SK-N-SH treated with all-trans-retinoic acid at 6 μM for 48 hours (cell line): Measurements from ENCODE around the gene ABCA3.
A peak's percentile ranks its signal among the peaks of the same experiment; 100 is the strongest.

Source experiments
- ATAC-seq: fragments of 200-7000 bp; cut with Tn5 transposase; 3 replicates; pipeline ENCODE4 v1.9.1; 2020; ENCODE audit warnings: mild to moderate bottlenecking, moderate library complexity
- ARNTL ChIP-seq: fragments of 450-650 bp; formaldehyde crosslinking; IDR thresholded peaks from 2 replicates; pipeline ENCODE4 v1.5.0; 2020; ENCODE audit warnings: low read depth, mild to moderate bottlenecking, moderate library complexity, borderline replicate concordance
- BACH2 ChIP-seq: fragments of 250-450 bp; sonication (Bioruptor Pico); IDR thresholded peaks from 2 replicates; pipeline ENCODE4 v1.9.0; 2021; ENCODE audit warnings: mild to moderate bottlenecking, borderline replicate concordance
- CSDC2 ChIP-seq: fragments of 250-450 bp; sonication (Bioruptor Pico); IDR thresholded peaks from 2 replicates; pipeline ENCODE4 v1.5.0; 2020; ENCODE audit warnings: mild to moderate bottlenecking, moderate library complexity
- ESRRG ChIP-seq: fragments of 250-450 bp; sonication (Bioruptor Pico); IDR thresholded peaks from 2 replicates; pipeline ENCODE4 v1.6.1; 2021; ENCODE audit warnings: mild to moderate bottlenecking
- GLIS3 ChIP-seq: fragments of 250-450 bp; sonication (Bioruptor Pico); IDR thresholded peaks from 2 replicates; pipeline ENCODE4 v1.5.0; 2020; ENCODE audit warnings: mild to moderate bottlenecking, moderate library complexity
- ISL1 ChIP-seq: fragments of 250-450 bp; sonication (Bioruptor Pico); IDR thresholded peaks from 2 replicates; pipeline ENCODE4 v2.1.2; 2022; ENCODE audit warnings: mild to moderate bottlenecking, moderate library complexity
- OSR1 ChIP-seq: fragments of 250-450 bp; sonication (Bioruptor Pico); IDR thresholded peaks from 2 replicates; pipeline ENCODE4 v1.8.0; 2022; ENCODE audit warnings: moderate library complexity, mild to moderate bottlenecking, inconsistent platforms
- PPARA ChIP-seq: fragments of 250-450 bp; sonication (Bioruptor Pico); IDR thresholded peaks from 2 replicates; pipeline ENCODE4 v1.5.0; 2020; ENCODE audit warnings: mild to moderate bottlenecking, borderline replicate concordance
- RARB ChIP-seq: fragments of 250-450 bp; sonication (Bioruptor Pico); IDR thresholded peaks from 2 replicates; pipeline ENCODE4 v1.8.0; 2021; ENCODE audit warnings: mild to moderate bottlenecking, moderate library complexity
- SNAI2 ChIP-seq: fragments of 250-450 bp; sonication (Bioruptor Pico); IDR thresholded peaks from 2 replicates; pipeline ENCODE4 v1.5.0; 2020; ENCODE audit warnings: mild to moderate bottlenecking, moderate library complexity
- TCF4 ChIP-seq: fragments of 250-450 bp; sonication (Bioruptor Pico); IDR thresholded peaks from 2 replicates; pipeline ENCODE4 v1.8.0; 2021; ENCODE audit warnings: mild to moderate bottlenecking, moderate library complexity, borderline replicate concordance
- TOX ChIP-seq: fragments of 250-450 bp; sonication (Bioruptor Pico); IDR thresholded peaks from 2 replicates; pipeline ENCODE4 v1.8.0; 2021; ENCODE audit warnings: mild to moderate bottlenecking, moderate library complexity, borderline replicate concordance
- ZC3H10 ChIP-seq: fragments of 250-450 bp; sonication (Bioruptor Pico); IDR thresholded peaks from 2 replicates; pipeline ENCODE4 v1.5.1; 2021; ENCODE audit warnings: mild to moderate bottlenecking, moderate library complexity
- ZFP3 ChIP-seq: fragments of 250-450 bp; sonication (Bioruptor Pico); IDR thresholded peaks from 2 replicates; pipeline ENCODE4 v1.5.0; 2020; ENCODE audit warnings: mild to moderate bottlenecking, moderate library complexity
- ZFP30 ChIP-seq: fragments of 450-650 bp; formaldehyde crosslinking; IDR thresholded peaks from 2 replicates; pipeline ENCODE4 v1.5.0; 2022; ENCODE audit warnings: mild to moderate bottlenecking, moderate library complexity
- ZNF565 ChIP-seq: fragments of 450-650 bp; formaldehyde crosslinking; conservative IDR thresholded peaks from 2 replicates; pipeline ENCODE4 v1.5.0; 2020; ENCODE audit warnings: low read depth, mild to moderate bottlenecking, moderate library complexity
- ZNF8 ChIP-seq: fragments of 450-650 bp; formaldehyde crosslinking; IDR thresholded peaks from 2 replicates; pipeline ENCODE4 v1.5.0; 2020; ENCODE audit warnings: mild to moderate bottlenecking, moderate library complexity
- TF ChIP-seq, protein P1 (sequence below): fragments of 250-450 bp; sonication (Bioruptor Pico); IDR thresholded peaks from 2 replicates; pipeline ENCODE4 v1.8.0; 2020; ENCODE audit warnings: mild to moderate bottlenecking, moderate library complexity, borderline replicate concordance
- TF ChIP-seq, protein P2 (sequence below): fragments of 250-450 bp; sonication (Bioruptor Pico); IDR thresholded peaks from 2 replicates; pipeline ENCODE4 v1.5.1; 2021; ENCODE audit warnings: mild to moderate bottlenecking, moderate library complexity
- TF ChIP-seq, protein P3 (sequence below): fragments of 250-450 bp; sonication (Bioruptor Pico); IDR thresholded peaks from 2 replicates; pipeline ENCODE4 v1.5.1; 2020; ENCODE audit warnings: low read depth, mild to moderate bottlenecking, moderate library complexity
- TF ChIP-seq, protein P4 (sequence below): fragments of 250-450 bp; sonication (Bioruptor Pico); IDR thresholded peaks from 2 replicates; pipeline ENCODE4 v1.8.0; 2021; ENCODE audit warnings: low read depth, mild to moderate bottlenecking, moderate library complexity, borderline replicate concordance

Gene ABCA3

DNA sequence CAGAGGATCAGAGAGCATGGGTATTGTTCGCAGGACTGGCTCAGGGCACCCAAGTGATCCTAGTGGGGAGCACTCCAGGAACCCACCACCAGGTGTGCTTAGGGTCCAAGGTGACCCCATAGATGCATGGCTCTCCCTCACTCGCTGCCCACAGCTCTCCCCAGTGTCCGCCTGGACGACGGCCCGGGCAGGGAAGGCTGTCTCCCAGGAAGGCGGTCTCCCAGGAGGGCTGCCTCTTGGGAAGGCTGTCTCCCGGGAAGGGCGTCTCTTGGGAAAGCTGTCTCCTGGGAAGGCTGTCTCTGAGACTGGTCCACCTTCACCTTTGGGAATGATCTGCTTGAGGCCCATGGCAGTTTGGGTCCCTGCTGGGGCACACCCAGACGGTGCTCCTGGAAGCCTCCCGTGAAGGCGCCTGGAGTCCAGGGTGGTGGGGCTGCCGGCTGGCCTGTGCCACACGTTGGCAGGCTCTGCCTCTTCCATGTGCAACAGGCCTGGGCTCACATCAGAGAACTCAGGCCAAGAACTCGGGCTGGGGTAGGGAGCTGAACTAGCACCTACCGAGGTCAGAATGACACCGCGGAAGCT, 94.1 kb downstream of the ABCA3 start:
- TF ChIP-seq RARB (CRISPR knock-in tag) (no peak), ISL1 (no peak), ZC3H10 (CRISPR knock-in tag) (no peak), GLIS3 (CRISPR knock-in tag) (no peak), PPARA (CRISPR knock-in tag) (no peak)
- TF ChIP-seq, protein P1, sequence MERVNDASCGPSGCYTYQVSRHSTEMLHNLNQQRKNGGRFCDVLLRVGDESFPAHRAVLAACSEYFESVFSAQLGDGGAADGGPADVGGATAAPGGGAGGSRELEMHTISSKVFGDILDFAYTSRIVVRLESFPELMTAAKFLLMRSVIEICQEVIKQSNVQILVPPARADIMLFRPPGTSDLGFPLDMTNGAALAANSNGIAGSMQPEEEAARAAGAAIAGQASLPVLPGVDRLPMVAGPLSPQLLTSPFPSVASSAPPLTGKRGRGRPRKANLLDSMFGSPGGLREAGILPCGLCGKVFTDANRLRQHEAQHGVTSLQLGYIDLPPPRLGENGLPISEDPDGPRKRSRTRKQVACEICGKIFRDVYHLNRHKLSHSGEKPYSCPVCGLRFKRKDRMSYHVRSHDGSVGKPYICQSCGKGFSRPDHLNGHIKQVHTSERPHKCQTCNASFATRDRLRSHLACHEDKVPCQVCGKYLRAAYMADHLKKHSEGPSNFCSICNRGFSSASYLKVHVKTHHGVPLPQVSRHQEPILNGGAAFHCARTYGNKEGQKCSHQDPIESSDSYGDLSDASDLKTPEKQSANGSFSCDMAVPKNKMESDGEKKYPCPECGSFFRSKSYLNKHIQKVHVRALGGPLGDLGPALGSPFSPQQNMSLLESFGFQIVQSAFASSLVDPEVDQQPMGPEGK (CRISPR knock-in tag), result no peak
- no peak for ATAC-seq

DNA sequence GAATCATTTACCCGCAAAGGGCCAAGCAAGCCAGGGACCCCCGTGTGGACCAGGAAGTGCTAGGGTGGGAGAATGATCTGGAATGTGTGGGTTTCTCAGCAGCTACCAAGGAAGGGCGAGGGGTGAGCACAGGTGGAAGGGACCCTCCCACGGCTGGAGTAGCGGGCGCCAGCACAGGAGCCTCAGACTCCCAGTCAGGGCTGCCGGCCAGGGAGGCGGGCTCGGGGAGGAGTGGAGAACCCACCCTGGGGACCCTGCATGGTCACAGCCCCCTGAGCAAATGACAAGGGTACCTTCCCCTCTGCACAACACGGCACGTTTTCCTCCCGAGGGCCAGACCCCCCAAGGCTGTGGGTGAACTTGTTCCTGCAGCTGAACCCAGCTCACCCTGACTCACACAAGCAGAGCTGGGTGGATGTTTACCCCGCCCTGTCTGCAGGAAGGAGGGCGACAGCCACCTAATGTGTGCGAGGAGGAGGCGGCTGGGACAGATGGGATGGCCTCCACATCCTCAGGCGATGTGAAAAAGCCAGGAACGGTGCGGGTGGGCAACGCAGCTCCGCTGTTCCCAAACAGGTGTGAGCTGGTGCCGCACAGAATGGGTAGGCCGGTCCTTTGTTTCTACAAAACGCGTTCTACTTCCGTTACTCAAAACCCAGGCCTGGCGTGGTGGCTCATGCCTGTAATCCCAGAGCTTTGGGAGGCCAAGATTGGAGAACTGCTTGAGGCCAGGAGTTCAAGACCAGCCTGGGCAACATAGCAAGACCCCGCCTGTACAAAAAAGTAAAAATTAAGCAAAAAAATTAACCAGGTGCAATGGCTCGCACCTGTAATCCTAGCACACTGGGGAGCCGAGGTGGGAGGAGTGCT, 95.4 kb downstream of the ABCA3 start:
- no peak for ATAC-seq
- TF ChIP-seq ESRRG (CRISPR knock-in tag), result no peak
- TF ChIP-seq PPARA (CRISPR knock-in tag), result no peak
- no peak for TF ChIP-seq ZNF8
- TF ChIP-seq, protein P2, sequence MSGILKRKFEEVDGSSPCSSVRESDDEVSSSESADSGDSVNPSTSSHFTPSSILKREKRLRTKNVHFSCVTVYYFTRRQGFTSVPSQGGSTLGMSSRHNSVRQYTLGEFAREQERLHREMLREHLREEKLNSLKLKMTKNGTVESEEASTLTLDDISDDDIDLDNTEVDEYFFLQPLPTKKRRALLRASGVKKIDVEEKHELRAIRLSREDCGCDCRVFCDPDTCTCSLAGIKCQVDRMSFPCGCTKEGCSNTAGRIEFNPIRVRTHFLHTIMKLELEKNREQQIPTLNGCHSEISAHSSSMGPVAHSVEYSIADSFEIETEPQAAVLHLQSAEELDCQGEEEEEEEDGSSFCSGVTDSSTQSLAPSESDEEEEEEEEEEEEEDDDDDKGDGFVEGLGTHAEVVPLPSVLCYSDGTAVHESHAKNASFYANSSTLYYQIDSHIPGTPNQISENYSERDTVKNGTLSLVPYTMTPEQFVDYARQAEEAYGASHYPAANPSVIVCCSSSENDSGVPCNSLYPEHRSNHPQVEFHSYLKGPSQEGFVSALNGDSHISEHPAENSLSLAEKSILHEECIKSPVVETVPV (CRISPR knock-in tag), result no peak
- TF ChIP-seq ZC3H10 (CRISPR knock-in tag), result no peak
- TF ChIP-seq ZFP30 (CRISPR knock-in tag), result no peak
- no peak for TF ChIP-seq RARB (CRISPR knock-in tag)
- TF ChIP-seq ARNTL (CRISPR knock-in tag), result no peak
- TF ChIP-seq, protein P1 (CRISPR knock-in tag), result no peak
- no peak for TF ChIP-seq GLIS3 (CRISPR knock-in tag)
- TF ChIP-seq, all 23 proteins: peak for 0

DNA sequence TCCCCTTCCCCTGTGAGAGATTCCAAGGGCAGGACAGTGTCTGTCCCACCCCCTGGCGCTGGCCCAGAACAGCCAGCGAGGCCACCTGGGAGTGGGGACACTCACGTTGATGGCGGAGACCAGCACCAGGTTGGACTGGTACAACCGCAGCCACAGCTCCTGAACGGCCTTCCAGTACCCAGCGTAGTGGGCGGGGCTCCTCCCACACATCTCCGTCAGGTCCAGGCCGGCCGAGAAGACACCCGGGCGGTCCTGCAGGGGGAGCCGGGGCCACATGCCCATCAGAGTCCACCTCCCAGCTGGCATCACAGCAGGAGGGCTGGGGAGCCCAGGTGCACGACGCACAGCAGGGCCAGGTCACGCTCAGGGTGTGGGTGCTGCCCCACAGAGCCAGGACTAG, 96.2 kb downstream of the ABCA3 start:
- TF ChIP-seq ZFP30 (CRISPR knock-in tag), result no peak

DNA sequence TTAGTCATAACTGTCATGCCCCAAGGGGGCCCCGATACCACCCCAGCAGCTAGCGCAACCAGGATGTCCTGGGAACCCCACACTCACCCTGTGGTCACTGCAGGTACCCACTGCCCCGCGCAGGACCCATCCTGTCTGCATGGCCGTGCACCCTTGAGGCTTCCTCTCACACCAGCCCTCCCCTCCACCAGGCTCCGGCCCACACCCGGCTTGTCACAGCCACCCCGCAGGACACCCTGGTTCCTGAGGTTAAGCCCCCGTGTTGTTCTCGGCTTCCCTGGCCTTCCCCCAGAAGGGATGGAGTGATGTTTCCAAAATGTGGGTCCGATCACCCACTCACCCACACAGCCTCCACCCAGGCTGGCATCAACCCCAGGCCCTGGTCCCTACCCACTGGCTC, 96.7 kb downstream of the ABCA3 start:
- no peak for ATAC-seq

More for the DNA sequence above, 96.2 kb downstream of the ABCA3 start:
- peak; percentile 22 for ATAC-seq

More for the DNA sequence above, 96.7 kb downstream of the ABCA3 start:
- TF ChIP-seq ZNF565 (CRISPR knock-in tag) (no peak), ZFP3 (CRISPR knock-in tag) (no peak), ZC3H10 (CRISPR knock-in tag) (no peak), GLIS3 (CRISPR knock-in tag) (no peak), OSR1 (no peak), RARB (CRISPR knock-in tag) (no peak), CSDC2 (CRISPR knock-in tag) (no peak), SNAI2 (CRISPR knock-in tag) (no peak), TCF4 (CRISPR knock-in tag) (no peak), BACH2 (CRISPR knock-in tag) (no peak), ZNF8 (no peak), PPARA (CRISPR knock-in tag) (no peak), ARNTL (CRISPR knock-in tag) (no peak), TOX (CRISPR knock-in tag) (no peak), ISL1 (no peak)
- TF ChIP-seq, protein P3, sequence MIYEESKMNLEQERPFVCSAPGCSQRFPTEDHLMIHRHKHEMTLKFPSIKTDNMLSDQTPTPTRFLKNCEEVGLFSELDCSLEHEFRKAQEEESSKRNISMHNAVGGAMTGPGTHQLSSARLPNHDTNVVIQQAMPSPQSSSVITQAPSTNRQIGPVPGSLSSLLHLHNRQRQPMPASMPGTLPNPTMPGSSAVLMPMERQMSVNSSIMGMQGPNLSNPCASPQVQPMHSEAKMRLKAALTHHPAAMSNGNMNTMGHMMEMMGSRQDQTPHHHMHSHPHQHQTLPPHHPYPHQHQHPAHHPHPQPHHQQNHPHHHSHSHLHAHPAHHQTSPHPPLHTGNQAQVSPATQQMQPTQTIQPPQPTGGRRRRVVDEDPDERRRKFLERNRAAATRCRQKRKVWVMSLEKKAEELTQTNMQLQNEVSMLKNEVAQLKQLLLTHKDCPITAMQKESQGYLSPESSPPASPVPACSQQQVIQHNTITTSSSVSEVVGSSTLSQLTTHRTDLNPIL, result no peak
- TF ChIP-seq, protein P4, sequence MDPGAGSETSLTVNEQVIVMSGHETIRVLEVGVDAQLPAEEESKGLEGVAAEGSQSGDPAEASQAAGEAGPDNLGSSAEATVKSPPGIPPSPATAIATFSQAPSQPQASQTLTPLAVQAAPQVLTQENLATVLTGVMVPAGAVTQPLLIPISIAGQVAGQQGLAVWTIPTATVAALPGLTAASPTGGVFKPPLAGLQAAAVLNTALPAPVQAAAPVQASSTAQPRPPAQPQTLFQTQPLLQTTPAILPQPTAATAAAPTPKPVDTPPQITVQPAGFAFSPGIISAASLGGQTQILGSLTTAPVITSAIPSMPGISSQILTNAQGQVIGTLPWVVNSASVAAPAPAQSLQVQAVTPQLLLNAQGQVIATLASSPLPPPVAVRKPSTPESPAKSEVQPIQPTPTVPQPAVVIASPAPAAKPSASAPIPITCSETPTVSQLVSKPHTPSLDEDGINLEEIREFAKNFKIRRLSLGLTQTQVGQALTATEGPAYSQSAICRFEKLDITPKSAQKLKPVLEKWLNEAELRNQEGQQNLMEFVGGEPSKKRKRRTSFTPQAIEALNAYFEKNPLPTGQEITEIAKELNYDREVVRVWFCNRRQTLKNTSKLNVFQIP (CRISPR knock-in tag), result no peak
- TF ChIP-seq, protein P2 (CRISPR knock-in tag), result no peak
- TF ChIP-seq, protein P1 (CRISPR knock-in tag), result no peak
- TF ChIP-seq, all 23 proteins: peak for 0
